ENCODE results near the gene MEAK7. TPM values are rescaled to one million over a fixed set of nuclear protein-coding genes. Genes with fewer than 3 reads are reported as not detected.

The MEAK7 gene
- total RNA-seq, 1 experiment from 2014 or later = 21.5 TPM

GRCh38 chr16:84514295-84514873 is 9.9 kb upstream of the MEAK7 start:
- Histone ChIP-seq H2BK20ac (ENCODE audit: low read depth, low read length, poor library complexity, severe bottlenecking) (no peak overlapping the region), H3K4ac (ENCODE audit: low read depth, low read length) (no peak overlapping the region), H3K23me2 (ENCODE audit: insufficient read length, low read depth, low read length, poor library complexity, severe bottlenecking) (no peaks in the 10 kb centered on the region), H3K27ac (ENCODE audit: insufficient read length, low read depth, low read length) (no peak overlapping the region), H4K91ac (ENCODE audit: insufficient read length, low read depth, low read length) (no peak overlapping the region), H3K9me3 (ENCODE audit: control insufficient read depth, low read depth, low read length) (no peaks in the 10 kb centered on the region), H3K4me1 (ENCODE audit: insufficient read depth, low read length) (no peaks in the 10 kb centered on the region; the same call in 1 of the 2 replicates), H3K23ac (ENCODE audit: insufficient read length, low read depth, low read length) (no peak overlapping the region), H4K5ac (ENCODE audit: insufficient read length, low read depth, low read length) (no peak overlapping the region), H3K79me1 (ENCODE audit: insufficient read depth, low read depth, low read length, poor library complexity, severe bottlenecking) (no peaks in the 10 kb centered on the region), H3K79me2 (ENCODE audit: insufficient read depth, low read length) (no peaks in the 10 kb centered on the region), H3K56ac (ENCODE audit: insufficient read length, low read depth, low read length) (no peak overlapping the region), H2BK120ac (ENCODE audit: low read depth, low read length, poor library complexity, severe bottlenecking) (no peak overlapping the region), H2AK5ac (ENCODE audit: insufficient read length, low read length) (no peak overlapping the region), H3K27me3 (ENCODE audit: insufficient read depth, low read length) (no peaks in the 10 kb centered on the region), H2AFZ (ENCODE audit: low read length) (no peak overlapping the region), H4K8ac (replicated peaks; ENCODE audit: insufficient read length, low read depth, low read length) (no peak overlapping the region), H2BK15ac (ENCODE audit: low read depth, low read length) (no peak overlapping the region), H3K14ac (ENCODE audit: insufficient read depth, low read length) (peak overlapping the region; percentile 34; the same call in 1 of the 2 replicates), H3K18ac (ENCODE audit: insufficient read length, low read depth, low read length) (peak overlapping the region; percentile 6), H2BK12ac (ENCODE audit: insufficient read length, low read depth, low read length) (no peak overlapping the region), H2BK5ac (ENCODE audit: insufficient read length, low read length) (no peak overlapping the region), H3T11ph (ENCODE audit: low read length) (no peak overlapping the region), H3K9ac (ENCODE audit: extremely low read depth, insufficient read length, low read length) (no peak overlapping the region), H4K20me1 (ENCODE audit: control insufficient read depth, insufficient read depth, insufficient read length) (no peaks in the 10 kb centered on the region), H3K4me2 (ENCODE audit: insufficient read depth, insufficient read length, low read length) (no peak overlapping the region)
- H3K9me3 Mint-ChIP-seq = no peaks in the 10 kb centered on the region; a peak in 1 of 5 replicates
- H3K27me3 Mint-ChIP-seq (ENCODE audit: low read depth) = peaks cover 2% of the 10 kb centered on the region
- no peak for DNase-seq
- no peaks in the 10 kb centered on the region for H3K36me3 Mint-ChIP-seq (ENCODE audit: insufficient read depth in 1 of 3, low read depth in 3 of 3)
- peak overlapping the region in 1 of 3 experiments; percentile 85; a peak in 2 of 7 replicates for H3K27ac Mint-ChIP-seq
- H3K4me1 Mint-ChIP-seq = peaks cover 24 to 26% of the 10 kb centered on the region in 2 experiments
- WGBS (ENCODE audit: extremely low coverage, insufficient read length, low lambda C conversion rate) = no CpG with 5 or more reads among the region's 14 CpGs
- H3K4me3 Mint-ChIP-seq = no peak overlapping the region
- TF ChIP-seq CTCF (conservative IDR thresholded peaks at IDR 0.05) = no peak
